GM18517 (cell line): ENCODE measurements around the gene TIPIN.
"Not testable (repeated sequence)": the region's sequence is repeated elsewhere in the genome, so short reads cannot be mapped to it uniquely, and the experiment has no call there.

ENCODE experiments used
- ATAC-seq: cut with Tn5 transposase; IDR thresholded peaks from one replicate; pipeline ENCODE4 v1.9.1; 2021; ENCODE audit warnings: mild to moderate bottlenecking, moderate library complexity; ENCODE audit not compliant: unreplicated experiment

TIPIN gene

GRCh38 chr15:66386204-66387123 lies 30.0 kb upstream of the TIPIN start, which contains the start of gene MAP2K1:
Gene MAP2K1, plus strand, starts transcription at chr15:66386912. Its CDS starts 436 bp downstream, at chr15:66387348.
- peak; percentile 68 for ATAC-seq

- ATAC-seq, result not testable (repeated sequence)
Measured at GRCh38 chr15:66381376-66381775, 24.9 kb upstream of the TIPIN start.

- ATAC-seq, result no peak
Measured at GRCh38 chr15:66378814-66379430, 22.4 kb upstream of the TIPIN start.

GRCh38 chr15:66374179-66374578 lies 17.7 kb upstream of the TIPIN start:
- ATAC-seq, result no peak

- ATAC-seq, result no peak
Measured at GRCh38 chr15:66369773-66370651, 13.5 kb upstream of the TIPIN start.

GRCh38 chr15:66364944-66365528 lies 8.6 kb upstream of the TIPIN start:
- ATAC-seq, result no peak

GRCh38 chr15:66362776-66363175 lies 6.3 kb upstream of the TIPIN start:
- ATAC-seq, result no peak

GRCh38 chr15:66361745-66362460 lies 5.4 kb upstream of the TIPIN start:
- ATAC-seq, result not testable (repeated sequence)

- no peak for ATAC-seq
Measured at GRCh38 chr15:66359740-66360139, 3.3 kb upstream of the TIPIN start.

- ATAC-seq, result no peak
Measured at GRCh38 chr15:66356077-66356358, 467 bp downstream of the TIPIN start.

GRCh38 chr15:66348530-66348929 lies 8.0 kb downstream of the TIPIN start:
- not testable (repeated sequence) for ATAC-seq

- no peak for ATAC-seq
Measured at GRCh38 chr15:66328771-66329170, 27.7 kb downstream of the TIPIN start.

GRCh38 chr15:66327736-66328135 lies 28.7 kb downstream of the TIPIN start:
- no peak for ATAC-seq

GRCh38 chr15:66326051-66326450 lies 30.4 kb downstream of the TIPIN start:
- no peak for ATAC-seq

- ATAC-seq, result no peak
Measured at GRCh38 chr15:66323312-66323928, 33.1 kb downstream of the TIPIN start.

- ATAC-seq, result no peak
Measured at GRCh38 chr15:66312144-66312543, 44.3 kb downstream of the TIPIN start.

GRCh38 chr15:66310786-66311185 lies 45.7 kb downstream of the TIPIN start:
- ATAC-seq, result no peak

GRCh38 chr15:66309828-66310227 lies 46.7 kb downstream of the TIPIN start:
- ATAC-seq, result no peak

- no peak for ATAC-seq
Measured at GRCh38 chr15:66308531-66308930, 48.0 kb downstream of the TIPIN start.

GRCh38 chr15:66306381-66306780 lies 50.1 kb downstream of the TIPIN start:
- ATAC-seq, result no peak
